Neural progenitor cell (in vitro differentiated cells): ENCODE results near the gene PMFBP1.

ENCODE experiments used
- CTCF ChIP-seq: fragments of 200-600 bp; sonication (generic); IDR thresholded peaks from 2 replicates; pipeline ENCODE4 v1.5.1; 2017; ENCODE audit warnings: antibody characterized with exemption, mild to moderate bottlenecking
- EZH2 ChIP-seq: fragments of 200-600 bp; sonication (generic); IDR thresholded peaks from 2 replicates; pipeline ENCODE4 v1.6.1; 2017; ENCODE audit warnings: antibody characterized with exemption, mild to moderate bottlenecking, moderate library complexity

DNA sequence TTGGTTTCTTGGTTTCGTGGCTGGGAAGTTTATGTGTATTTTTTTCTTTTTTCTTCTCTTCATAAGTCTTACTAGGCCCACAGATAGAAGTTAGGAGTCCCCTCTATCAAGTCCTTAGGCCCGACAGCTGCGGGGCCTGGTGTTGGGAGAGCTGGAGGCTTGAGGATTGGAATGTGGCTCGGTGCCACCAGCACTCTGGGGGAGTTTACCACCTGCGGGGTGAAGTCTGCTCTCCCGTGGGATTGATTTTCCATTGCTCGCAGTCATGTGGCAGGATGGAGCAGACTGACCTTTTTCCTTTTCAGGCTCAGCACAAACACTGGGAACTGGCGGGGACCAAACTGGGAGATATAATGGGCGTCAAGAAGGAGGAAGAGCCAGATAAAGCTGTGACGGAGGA, 70.8 kb downstream of the PMFBP1 start:
- no peak for TF ChIP-seq CTCF
- no peak for TF ChIP-seq EZH2
